HG03139 (cell line): ENCODE measurements around the gene SAFB.
A peak's percentile ranks its signal among the peaks of the same experiment; 100 is the strongest.
"Not testable (repeated sequence)": the region's sequence is repeated elsewhere in the genome, so short reads cannot be mapped to it uniquely, and the experiment has no call there.

Experiments used
- ATAC-seq: cut with Tn5 transposase; IDR thresholded peaks from one replicate; pipeline ENCODE4 v1.9.1; 2021; ENCODE audit not compliant: unreplicated experiment

The SAFB gene

GRCh38 chr19:5594521-5594950 is 28.3 kb upstream of the SAFB start:
- no peak for ATAC-seq

GRCh38 chr19:5595129-5595528 is 27.8 kb upstream of the SAFB start:
- no peak for ATAC-seq

- no peak for ATAC-seq
Measured at GRCh38 chr19:5595745-5596144, 27.1 kb upstream of the SAFB start.

GRCh38 chr19:5600797-5601196 is 22.1 kb upstream of the SAFB start:
- ATAC-seq = no peak

GRCh38 chr19:5603626-5604025 is 19.3 kb upstream of the SAFB start:
- no peak for ATAC-seq

GRCh38 chr19:5605362-5605761 is 17.5 kb upstream of the SAFB start:
- ATAC-seq = no peak

- no peak for ATAC-seq
Measured at GRCh38 chr19:5607318-5608275, 15.3 kb upstream of the SAFB start.

- no peak for ATAC-seq
Measured at GRCh38 chr19:5608291-5608690, 14.6 kb upstream of the SAFB start.

GRCh38 chr19:5608766-5609165 is 14.1 kb upstream of the SAFB start:
- ATAC-seq = not testable (repeated sequence)

- ATAC-seq = no peak
Measured at GRCh38 chr19:5609881-5610448, 12.9 kb upstream of the SAFB start.

- no peak for ATAC-seq
Measured at GRCh38 chr19:5612891-5613865, 9.7 kb upstream of the SAFB start.

- ATAC-seq = no peak
Measured at GRCh38 chr19:5615756-5616327, 7.0 kb upstream of the SAFB start.

- no peak for ATAC-seq
Measured at GRCh38 chr19:5617080-5617479, 5.8 kb upstream of the SAFB start.

GRCh38 chr19:5618591-5618990 is 4.3 kb upstream of the SAFB start:
- ATAC-seq = no peak

GRCh38 chr19:5619946-5620345 is 2.9 kb upstream of the SAFB start:
- ATAC-seq = no peak

- ATAC-seq = no peak
Measured at GRCh38 chr19:5621311-5621944, 1.5 kb upstream of the SAFB start.

- peak; percentile 9 for ATAC-seq
Measured at GRCh38 chr19:5621945-5622464, 878 bp upstream of the SAFB start.

GRCh38 chr19:5623397-5624017 is 624 bp downstream of the SAFB start:
- ATAC-seq = no peak

GRCh38 chr19:5624018-5624663 is 1.3 kb downstream of the SAFB start:
- no peak for ATAC-seq
